ENCODE measurements around the gene KIF21A.
"Not testable (repeated sequence)": the region's sequence is repeated elsewhere in the genome, so short reads cannot be mapped to it uniquely, and the experiment has no call there.

Gene KIF21A

DNA sequence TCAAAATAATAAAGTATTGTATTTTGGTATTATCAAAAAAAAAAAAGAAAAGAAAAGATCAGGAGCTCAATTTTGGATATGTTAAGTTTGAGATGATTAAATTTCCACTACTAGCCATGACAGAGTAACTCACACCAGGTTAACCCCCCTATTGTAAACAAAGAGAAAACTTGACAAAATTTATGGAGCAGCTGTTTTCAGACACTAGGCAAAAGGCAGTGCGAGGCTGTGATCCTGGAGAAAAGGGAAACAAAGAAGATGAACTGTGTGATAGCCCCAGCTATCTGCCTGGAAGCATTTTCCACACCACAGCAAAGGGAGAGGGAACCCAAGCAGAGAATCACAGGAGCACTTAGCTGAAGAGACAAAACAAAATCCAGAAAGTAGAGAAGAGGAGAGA lies 145.0 kb downstream of the KIF21A start:
- Histone ChIP-seq H2AFZ (ENCODE audit: low read depth) (no peak overlapping the region), H3K27me3 (ENCODE audit: insufficient read depth, low read depth) (no peaks in the 10 kb centered on the region), H4K20me1 (ENCODE audit: insufficient read depth) (no peaks in the 10 kb centered on the region), H3K9ac (no peak overlapping the region), H3K4me2 (no peak overlapping the region), H3K4me1 (ENCODE audit: low read depth, poor library complexity, severe bottlenecking) (no peaks in the 10 kb centered on the region), H3K36me3 (ENCODE audit: insufficient read depth) (no peaks in the 10 kb centered on the region), H3K27ac (no peak overlapping the region), H3K4me3 (IDR thresholded peaks at IDR 0.05; ENCODE audit: insufficient read depth, low read depth, low read length) (no peak overlapping the region), H3K79me2 (ENCODE audit: insufficient read depth, low read depth) (no peaks in the 10 kb centered on the region)
- TF ChIP-seq, protein P1, sequence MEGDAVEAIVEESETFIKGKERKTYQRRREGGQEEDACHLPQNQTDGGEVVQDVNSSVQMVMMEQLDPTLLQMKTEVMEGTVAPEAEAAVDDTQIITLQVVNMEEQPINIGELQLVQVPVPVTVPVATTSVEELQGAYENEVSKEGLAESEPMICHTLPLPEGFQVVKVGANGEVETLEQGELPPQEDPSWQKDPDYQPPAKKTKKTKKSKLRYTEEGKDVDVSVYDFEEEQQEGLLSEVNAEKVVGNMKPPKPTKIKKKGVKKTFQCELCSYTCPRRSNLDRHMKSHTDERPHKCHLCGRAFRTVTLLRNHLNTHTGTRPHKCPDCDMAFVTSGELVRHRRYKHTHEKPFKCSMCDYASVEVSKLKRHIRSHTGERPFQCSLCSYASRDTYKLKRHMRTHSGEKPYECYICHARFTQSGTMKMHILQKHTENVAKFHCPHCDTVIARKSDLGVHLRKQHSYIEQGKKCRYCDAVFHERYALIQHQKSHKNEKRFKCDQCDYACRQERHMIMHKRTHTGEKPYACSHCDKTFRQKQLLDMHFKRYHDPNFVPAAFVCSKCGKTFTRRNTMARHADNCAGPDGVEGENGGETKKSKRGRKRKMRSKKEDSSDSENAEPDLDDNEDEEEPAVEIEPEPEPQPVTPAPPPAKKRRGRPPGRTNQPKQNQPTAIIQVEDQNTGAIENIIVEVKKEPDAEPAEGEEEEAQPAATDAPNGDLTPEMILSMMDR (conservative IDR thresholded peaks at IDR 0.05; ENCODE audit: low read depth, low read length): no peak

DNA sequence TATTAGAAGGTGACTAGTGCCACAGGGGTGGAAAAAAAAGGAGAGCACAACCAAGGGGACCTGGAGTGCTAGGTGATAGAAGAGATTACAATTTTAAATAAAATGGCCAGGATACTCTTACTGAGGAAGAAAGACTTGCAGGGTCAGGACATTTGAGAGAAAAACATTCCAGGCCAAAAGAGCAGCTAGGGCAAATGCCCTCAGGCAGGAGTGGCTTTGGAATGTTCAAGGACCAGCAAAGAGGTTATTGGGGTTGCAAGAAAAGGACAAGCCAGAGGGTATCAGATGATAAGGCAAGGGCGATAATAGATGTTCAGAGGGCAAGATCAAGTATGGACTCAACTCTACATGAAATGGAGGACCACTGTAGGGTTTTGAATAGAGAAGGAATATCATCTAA lies 146.4 kb downstream of the KIF21A start:
- Histone ChIP-seq H3K27me3 (ENCODE audit: insufficient read depth, low read depth) (no peaks in the 10 kb centered on the region), H3K79me2 (ENCODE audit: insufficient read depth, low read depth) (no peaks in the 10 kb centered on the region), H2AFZ (ENCODE audit: low read depth) (no peak overlapping the region), H4K20me1 (ENCODE audit: insufficient read depth) (no peaks in the 10 kb centered on the region), H3K4me1 (ENCODE audit: low read depth, poor library complexity, severe bottlenecking) (no peaks in the 10 kb centered on the region), H3K4me2 (no peak overlapping the region), H3K36me3 (ENCODE audit: insufficient read depth) (no peaks in the 10 kb centered on the region), H3K4me3 (IDR thresholded peaks at IDR 0.05; ENCODE audit: insufficient read depth, low read depth, low read length) (no peak overlapping the region), H3K27ac (no peak overlapping the region), H3K9ac (no peak overlapping the region)
- TF ChIP-seq, protein P1 (conservative IDR thresholded peaks at IDR 0.05; ENCODE audit: low read depth, low read length): no peak

DNA sequence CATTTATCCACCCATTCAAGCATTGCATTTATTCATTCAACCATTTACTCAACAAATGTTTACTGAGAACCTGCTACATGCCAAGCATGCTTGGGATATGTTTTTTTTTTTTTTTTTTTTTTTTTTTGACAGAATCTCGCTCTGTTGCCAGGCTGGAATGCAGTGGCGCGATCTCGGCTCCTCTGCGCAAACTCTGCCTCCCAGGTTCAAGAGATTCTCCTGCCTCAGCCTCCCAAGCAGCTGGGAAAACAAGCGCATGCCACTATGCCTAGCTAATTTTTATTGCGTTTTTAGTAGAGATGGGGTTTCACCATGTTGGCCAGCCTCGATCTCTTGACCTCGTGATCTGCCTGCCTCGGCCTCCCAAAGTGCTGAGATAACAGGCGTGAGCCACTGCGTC lies 147.3 kb downstream of the KIF21A start:
- H3K27ac ChIP-seq; H3K4me2 ChIP-seq; H3K27me3 ChIP-seq (ENCODE audit: insufficient read depth, low read depth); H3K36me3 ChIP-seq (ENCODE audit: insufficient read depth); H3K79me2 ChIP-seq (ENCODE audit: insufficient read depth, low read depth); H3K9ac ChIP-seq; H2AFZ ChIP-seq (ENCODE audit: low read depth); H4K20me1 ChIP-seq (ENCODE audit: insufficient read depth); H3K4me1 ChIP-seq (ENCODE audit: low read depth, poor library complexity, severe bottlenecking); H3K4me3 ChIP-seq (IDR thresholded peaks at IDR 0.05; ENCODE audit: insufficient read depth, low read depth, low read length): not testable (repeated sequence)

DNA sequence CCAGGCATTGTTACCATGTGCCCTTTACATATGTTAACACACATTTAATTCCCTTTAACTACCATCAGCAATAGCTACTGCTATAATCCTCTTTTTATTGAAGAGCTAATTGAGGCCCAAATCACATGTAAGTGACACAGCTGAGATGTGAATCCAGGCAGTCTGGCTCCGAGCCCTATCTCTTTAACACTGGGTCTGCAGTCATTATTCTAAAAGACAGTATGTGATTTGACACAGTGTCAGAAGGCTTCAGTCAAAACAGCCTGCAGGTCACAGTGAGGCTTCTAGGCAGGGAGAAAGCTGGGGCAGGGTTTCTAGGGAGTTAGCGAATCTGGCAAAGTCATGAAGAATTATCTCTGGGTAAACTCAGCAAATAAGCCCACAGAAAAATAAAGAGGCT lies 148.2 kb downstream of the KIF21A start:
- no peaks in the 10 kb centered on the region for H3K4me1 ChIP-seq (ENCODE audit: low read depth, poor library complexity, severe bottlenecking)
- no peak overlapping the region for H3K9ac ChIP-seq
- H3K27me3 ChIP-seq (ENCODE audit: insufficient read depth, low read depth): no peaks in the 10 kb centered on the region
- H2AFZ ChIP-seq (ENCODE audit: low read depth): no peak overlapping the region
- H3K4me3 ChIP-seq (IDR thresholded peaks at IDR 0.05; ENCODE audit: insufficient read depth, low read depth, low read length): no peak overlapping the region
- no peak overlapping the region for H3K4me2 ChIP-seq
- no peak overlapping the region for H3K27ac ChIP-seq
- H3K79me2 ChIP-seq (ENCODE audit: insufficient read depth, low read depth): no peaks in the 10 kb centered on the region
- no peaks in the 10 kb centered on the region for H3K36me3 ChIP-seq (ENCODE audit: insufficient read depth)
- TF ChIP-seq, protein P1 (conservative IDR thresholded peaks at IDR 0.05; ENCODE audit: low read depth, low read length): no peak
- no peaks in the 10 kb centered on the region for H4K20me1 ChIP-seq (ENCODE audit: insufficient read depth)

DNA sequence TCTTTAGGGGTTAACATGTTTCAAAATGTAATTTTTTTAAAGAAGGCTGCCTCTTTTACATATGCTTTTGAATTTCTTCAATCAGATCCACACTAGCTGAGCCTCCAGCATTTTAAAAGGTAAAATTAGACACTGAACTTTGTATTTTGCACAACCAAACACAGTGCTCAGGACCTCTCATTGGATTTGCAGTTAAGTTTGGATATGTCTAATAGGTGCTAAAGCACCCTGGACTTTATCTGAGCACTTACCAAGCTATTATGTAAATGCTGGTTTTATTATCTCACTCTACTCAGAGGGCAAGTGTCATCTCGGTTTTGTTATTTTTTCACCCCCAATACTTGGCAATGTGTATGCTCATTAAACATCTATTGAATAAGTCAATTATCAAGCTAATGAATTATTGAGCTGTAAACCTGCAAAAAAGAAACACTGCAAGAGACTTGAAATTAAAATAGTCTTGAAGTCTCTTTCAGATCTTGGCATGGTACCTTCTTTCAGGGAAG lies 150.7 kb downstream of the KIF21A start:
- no peak overlapping the region for H2AFZ ChIP-seq (ENCODE audit: low read depth)

More for the DNA sequence above, 150.7 kb downstream of the KIF21A start:
- H3K27ac ChIP-seq: no peak overlapping the region
- no peaks in the 10 kb centered on the region for H4K20me1 ChIP-seq (ENCODE audit: insufficient read depth)
- TF ChIP-seq, protein P1 (conservative IDR thresholded peaks at IDR 0.05; ENCODE audit: low read depth, low read length): no peak
- H3K27me3 ChIP-seq (ENCODE audit: insufficient read depth, low read depth): no peaks in the 10 kb centered on the region
- no peaks in the 10 kb centered on the region for H3K36me3 ChIP-seq (ENCODE audit: insufficient read depth)
- no peak overlapping the region for H3K9ac ChIP-seq
- no peak overlapping the region for H3K4me2 ChIP-seq
- no peaks in the 10 kb centered on the region for H3K79me2 ChIP-seq (ENCODE audit: insufficient read depth, low read depth)
- H3K4me3 ChIP-seq (IDR thresholded peaks at IDR 0.05; ENCODE audit: insufficient read depth, low read depth, low read length): no peak overlapping the region
- H3K4me1 ChIP-seq (ENCODE audit: low read depth, poor library complexity, severe bottlenecking): no peaks in the 10 kb centered on the region

Data from KMS-11 (cell line).